Fibroblast of lung (primary cell): ENCODE measurements around the gene DNAH1. TPM values are rescaled to one million over a fixed set of nuclear protein-coding genes. Genes with fewer than 3 reads are reported as not detected.

Experiments used
- DNase-seq, 2 donors: peaks; one replicate each; pipeline versions ENCODE4 v3.0.0 to v3.0.0-alpha.2; 2010; ENCODE audit warnings: low read depth in 2 of 2
- H2AFZ ChIP-seq: 2 replicates; pipeline ENCODE4 v1.5.1; 2012; ENCODE audit warnings: low read length, control low read depth, inconsistent platforms
- H3K27ac ChIP-seq: 2 replicates; pipeline ENCODE4 v1.5.1; 2011; ENCODE audit warnings: low read length, control low read depth; ENCODE audit not compliant: insufficient read depth
- H3K27me3 ChIP-seq: 2 replicates; pipeline ENCODE4 v1.5.1; 2011; ENCODE audit warnings: mild to moderate bottlenecking, low read length; ENCODE audit not compliant: control insufficient read depth, insufficient read depth
- H3K36me3 ChIP-seq: 2 replicates; pipeline ENCODE4 v1.5.1; 2011; ENCODE audit warnings: low read length; ENCODE audit not compliant: control insufficient read depth, insufficient read depth
- H3K4me1 ChIP-seq: 2 replicates; pipeline ENCODE4 v1.5.1; 2011; ENCODE audit warnings: low read length; ENCODE audit not compliant: control insufficient read depth, insufficient read depth; ENCODE audit errors: extremely low read depth
- H3K4me2 ChIP-seq: 2 replicates; pipeline ENCODE4 v1.5.1; 2011; ENCODE audit warnings: low read length, control low read depth; ENCODE audit not compliant: insufficient read depth; ENCODE audit errors: extremely low read depth
- H3K4me3 ChIP-seq, 4 experiments: fragments of 200-600 bp in 1 of 4; sonication (generic) in 1 of 4; replicated peaks in 1 of 4; 2 replicates each; pipeline ENCODE4 v1.5.1; 2011 to 2016; ENCODE audit warnings: low read length in 4 of 4, low read depth in 3 of 4, mild to moderate bottlenecking in 3 of 4, control low read depth in 2 of 4, inconsistent platforms in 1 of 4, mixed read lengths in 1 of 4; ENCODE audit not compliant: insufficient read depth in 1 of 4; ENCODE audit errors: control extremely low read depth in 1 of 4
- H3K79me2 ChIP-seq: 2 replicates; pipeline ENCODE4 v1.5.1; 2012; ENCODE audit warnings: mild to moderate bottlenecking, low read length, inconsistent platforms; ENCODE audit not compliant: control insufficient read depth, insufficient read depth
- H3K9ac ChIP-seq: 2 replicates; pipeline ENCODE4 v1.5.1; 2011; ENCODE audit warnings: mild to moderate bottlenecking, low read length, control low read depth; ENCODE audit not compliant: insufficient read depth
- H3K9me3 ChIP-seq: 2 replicates; pipeline ENCODE4 v1.5.1; 2012; ENCODE audit warnings: low read depth, low read length; ENCODE audit not compliant: control insufficient read depth, insufficient read depth
- H4K20me1 ChIP-seq: 2 replicates; pipeline ENCODE4 v1.5.1; 2011; ENCODE audit warnings: low read length; ENCODE audit not compliant: control insufficient read depth, insufficient read depth; ENCODE audit errors: extremely low read depth
- EZH2 ChIP-seq: IDR thresholded peaks from 2 replicates; pipeline ENCODE4 v1.5.1; 2012; ENCODE audit warnings: low read length, control low read depth, mild to moderate bottlenecking; ENCODE audit errors: missing control alignments
- polyA plus RNA-seq, 2 donors: library from polyadenylated mRNA; depleted of rRNA in 1 of 2; stranded (reverse) in 1 of 2; unstranded in 1 of 2; fragments of >200 nt; gene quantifications; 2 replicates each; pipeline ENCODE4 v1.2.1, GENCODE V29; 2011 to 2012; ENCODE audit warnings: missing spikeins in 1 of 2
- total RNA-seq: library from RNA; depleted of rRNA; stranded (reverse); fragments of >200 nt; gene quantifications from 2 replicates; pipeline ENCODE4 v1.2.1, GENCODE V29; 2014
- TF ChIP-seq, protein P1 (sequence below), 2 donors: IDR thresholded peaks in 1 of 2; conservative IDR thresholded peaks in 1 of 2; 1 replicate in 1 of 2; 2 replicates in 1 of 2; pipeline ENCODE4 v1.5.1; 2011 to 2012; ENCODE audit warnings: low read length in 2 of 2, control low read depth in 1 of 2, inconsistent platforms in 1 of 2, low read depth in 1 of 2, mild to moderate bottlenecking in 1 of 2

Gene DNAH1
- total and polyA plus RNA-seq, 2 donors (not counting 1 experiment from before 2014, with no cell fraction given): 1.9 to 3.0 TPM

DNA sequence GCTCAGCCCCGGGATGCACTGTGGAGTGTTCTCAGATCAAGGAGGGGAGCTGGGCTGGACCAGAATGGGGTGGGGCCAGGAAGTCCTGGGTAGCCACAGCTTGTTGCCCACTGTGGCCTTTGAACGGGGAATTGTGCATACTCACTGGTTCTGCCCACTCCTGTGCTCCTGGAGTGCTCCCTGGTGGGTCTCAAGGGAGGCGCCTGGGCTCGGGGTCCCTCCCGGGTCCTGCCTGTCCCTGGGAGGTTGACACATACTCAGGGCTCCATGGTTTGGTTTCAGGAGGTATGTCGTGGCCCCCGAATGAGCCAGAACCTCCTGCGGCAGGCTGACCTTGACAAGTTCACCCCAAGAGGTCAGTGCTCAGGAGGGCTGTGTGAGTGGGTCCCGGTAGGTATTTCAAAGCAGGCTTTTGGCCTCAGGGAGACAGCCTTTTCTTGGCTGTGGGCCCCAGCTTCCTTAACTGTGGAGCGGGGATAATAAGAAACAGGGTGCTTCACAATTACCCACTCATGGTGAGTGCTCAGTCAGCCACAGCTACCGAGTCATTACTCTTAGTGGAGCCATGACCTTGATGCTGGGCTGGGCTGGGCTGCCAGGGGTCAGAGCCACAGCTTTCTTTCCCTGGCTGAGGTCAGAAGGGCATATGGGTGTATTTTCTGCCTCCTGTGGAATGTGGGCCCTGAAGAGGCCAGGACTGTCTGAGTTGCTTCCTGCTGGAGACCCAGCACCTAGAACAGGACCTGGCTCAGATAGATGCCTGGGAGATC, 7.6 kb downstream of the DNAH1 start:
- DNase-seq: no peak
- no peak for TF ChIP-seq EZH2
- TF ChIP-seq, protein P1, sequence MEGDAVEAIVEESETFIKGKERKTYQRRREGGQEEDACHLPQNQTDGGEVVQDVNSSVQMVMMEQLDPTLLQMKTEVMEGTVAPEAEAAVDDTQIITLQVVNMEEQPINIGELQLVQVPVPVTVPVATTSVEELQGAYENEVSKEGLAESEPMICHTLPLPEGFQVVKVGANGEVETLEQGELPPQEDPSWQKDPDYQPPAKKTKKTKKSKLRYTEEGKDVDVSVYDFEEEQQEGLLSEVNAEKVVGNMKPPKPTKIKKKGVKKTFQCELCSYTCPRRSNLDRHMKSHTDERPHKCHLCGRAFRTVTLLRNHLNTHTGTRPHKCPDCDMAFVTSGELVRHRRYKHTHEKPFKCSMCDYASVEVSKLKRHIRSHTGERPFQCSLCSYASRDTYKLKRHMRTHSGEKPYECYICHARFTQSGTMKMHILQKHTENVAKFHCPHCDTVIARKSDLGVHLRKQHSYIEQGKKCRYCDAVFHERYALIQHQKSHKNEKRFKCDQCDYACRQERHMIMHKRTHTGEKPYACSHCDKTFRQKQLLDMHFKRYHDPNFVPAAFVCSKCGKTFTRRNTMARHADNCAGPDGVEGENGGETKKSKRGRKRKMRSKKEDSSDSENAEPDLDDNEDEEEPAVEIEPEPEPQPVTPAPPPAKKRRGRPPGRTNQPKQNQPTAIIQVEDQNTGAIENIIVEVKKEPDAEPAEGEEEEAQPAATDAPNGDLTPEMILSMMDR (conservative IDR thresholded peaks at IDR 0.05 in 1 of 2, IDR thresholded peaks at IDR 0.05 in 1 of 2; ENCODE audit: low read depth in 1 of 2, low read length in 2 of 2): no peak
- H3K4me1 ChIP-seq: no peaks in the 10 kb centered on the region

DNA sequence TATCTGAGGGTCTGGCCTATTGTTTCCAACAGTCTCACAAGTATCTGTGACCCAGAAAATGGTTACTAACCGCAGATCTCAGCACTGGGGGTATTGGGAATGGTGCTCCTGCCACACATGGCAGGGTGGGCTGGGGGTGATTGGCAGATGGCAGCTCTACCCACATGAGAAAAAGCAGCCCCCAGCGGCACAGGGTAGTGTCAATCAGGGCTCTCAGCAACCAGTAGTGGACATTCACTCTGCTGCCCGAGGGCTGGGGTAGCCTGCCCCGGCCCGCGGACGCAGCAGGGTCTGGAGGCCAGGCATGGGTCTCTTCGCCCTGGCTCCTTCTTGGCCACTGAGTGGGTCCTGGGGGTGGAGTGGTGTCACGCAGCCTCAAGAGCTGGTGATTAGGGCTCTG, 8.6 kb downstream of the DNAH1 start:
- no peaks in the 10 kb centered on the region for H3K79me2 ChIP-seq
- no peak overlapping the region for H3K27ac ChIP-seq
- H3K4me1 ChIP-seq: no peaks in the 10 kb centered on the region
- H3K4me2 ChIP-seq: no peak overlapping the region
- H2AFZ ChIP-seq: no peak overlapping the region
- TF ChIP-seq, protein P1 (conservative IDR thresholded peaks at IDR 0.05 in 1 of 2, IDR thresholded peaks at IDR 0.05 in 1 of 2; ENCODE audit: low read depth in 1 of 2, low read length in 2 of 2): no peak
- no peak for TF ChIP-seq EZH2
- no peaks in the 10 kb centered on the region for H4K20me1 ChIP-seq
- no peak overlapping the region for H3K4me3 ChIP-seq
- H3K36me3 ChIP-seq: no peaks in the 10 kb centered on the region
- no peaks in the 10 kb centered on the region for H3K9me3 ChIP-seq
- no peaks in the 10 kb centered on the region for H3K27me3 ChIP-seq
- no peak for DNase-seq
- no peak overlapping the region for H3K9ac ChIP-seq

More for the DNA sequence above, 7.6 kb downstream of the DNAH1 start:
- no peak overlapping the region for H3K4me2 ChIP-seq
- H2AFZ ChIP-seq: no peak overlapping the region
- H3K9me3 ChIP-seq: no peaks in the 10 kb centered on the region
- no peaks in the 10 kb centered on the region for H3K27me3 ChIP-seq
- no peaks in the 10 kb centered on the region for H4K20me1 ChIP-seq
- H3K36me3 ChIP-seq: no peaks in the 10 kb centered on the region
- H3K9ac ChIP-seq: no peak overlapping the region
- no peak overlapping the region for H3K4me3 ChIP-seq
- H3K27ac ChIP-seq: no peak overlapping the region
- H3K79me2 ChIP-seq: no peaks in the 10 kb centered on the region

DNA sequence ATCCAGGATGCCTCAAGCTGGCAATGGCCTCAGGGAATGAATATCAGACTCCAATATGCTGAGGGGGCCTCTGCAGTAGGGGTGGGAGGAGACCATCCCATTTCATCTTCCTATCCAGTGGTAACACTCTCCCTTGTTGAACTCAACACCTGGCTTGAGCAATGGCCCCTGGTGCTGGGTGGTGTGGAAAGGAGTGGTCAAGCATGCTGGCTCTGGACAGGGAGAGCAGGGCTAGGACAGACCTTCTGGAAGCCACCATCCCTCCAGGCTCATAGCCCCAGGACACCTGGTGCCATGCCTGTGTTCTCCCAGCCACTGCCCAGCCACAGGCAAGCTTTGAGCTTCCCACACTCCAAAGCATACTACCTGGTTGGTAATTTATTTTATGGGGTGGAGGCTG, 9.6 kb downstream of the DNAH1 start:
- no peaks in the 10 kb centered on the region for H3K27me3 ChIP-seq
- no peak overlapping the region for H2AFZ ChIP-seq
- no peak overlapping the region for H3K27ac ChIP-seq
- no peak overlapping the region for H3K9ac ChIP-seq
- H3K4me2 ChIP-seq: no peak overlapping the region
- H3K79me2 ChIP-seq: no peaks in the 10 kb centered on the region
- no peak overlapping the region for H3K4me3 ChIP-seq
- no peaks in the 10 kb centered on the region for H4K20me1 ChIP-seq
- TF ChIP-seq, protein P1 (conservative IDR thresholded peaks at IDR 0.05 in 1 of 2, IDR thresholded peaks at IDR 0.05 in 1 of 2; ENCODE audit: low read depth in 1 of 2, low read length in 2 of 2): no peak
- no peak for TF ChIP-seq EZH2
- no peaks in the 10 kb centered on the region for H3K36me3 ChIP-seq
- no peaks in the 10 kb centered on the region for H3K9me3 ChIP-seq
- no peak for DNase-seq
- no peaks in the 10 kb centered on the region for H3K4me1 ChIP-seq
